ENCODE results near the gene IL4I1.

IL4I1 gene

DNA sequence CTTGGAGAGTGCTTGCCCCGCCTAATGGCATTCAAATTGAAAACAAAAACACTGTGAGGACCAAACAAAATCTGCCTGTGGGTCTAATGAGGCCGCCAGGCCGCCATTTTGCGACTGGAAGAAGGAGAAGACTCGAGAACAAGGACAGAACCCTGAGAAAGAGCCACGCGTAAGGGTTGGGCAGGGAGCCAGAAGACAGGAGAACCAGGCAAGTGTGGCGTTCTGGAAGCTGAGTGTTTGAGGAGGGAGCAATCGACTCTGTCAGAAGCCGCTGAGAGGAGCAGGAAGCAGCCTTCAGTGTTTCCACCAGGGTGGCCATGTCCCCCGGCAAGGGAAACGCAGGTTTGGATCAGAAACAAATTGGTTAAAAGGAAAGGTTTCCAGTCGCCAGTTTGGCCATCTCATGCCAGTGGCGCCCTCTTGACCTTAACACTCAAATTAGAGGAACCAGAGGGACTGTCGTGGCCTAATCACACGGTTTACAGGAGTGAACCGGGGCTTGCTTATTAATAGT, 55.9 kb downstream of the IL4I1 start:
- Histone ChIP-seq H3K9me2 (replicated peaks; ENCODE audit: control insufficient read depth, low read length) (no peaks in the 10 kb centered on the region), H3K9me3 (ENCODE audit: control insufficient read depth, insufficient read depth, low read length) (no peaks in the 10 kb centered on the region), H3K4me1 (ENCODE audit: control insufficient read depth, low read length) (peaks cover 39% of the 10 kb centered on the region), H3K79me2 (ENCODE audit: control insufficient read depth, low read length) (no peaks in the 10 kb centered on the region; the same call in 1 of the 2 replicates), H3K27me3 (ENCODE audit: control insufficient read depth, low read length) (no peaks in the 10 kb centered on the region), H3K4me3 (ENCODE audit: low read length) (no peak overlapping the region), H3K4me2 (ENCODE audit: low read length) (no peak overlapping the region), H3K36me3 (ENCODE audit: control insufficient read depth, low read length) (peaks cover 54% of the 10 kb centered on the region), H3F3A (ENCODE audit: control insufficient read depth, insufficient read depth) (peaks cover 28% of the 10 kb centered on the region), H4K20me1 (ENCODE audit: control insufficient read depth, insufficient read depth, low read depth, low read length) (0 out of 2 replicates have a peak, but pooled peaks cover 2% of the 10 kb centered on the region), H3K27ac (ENCODE audit: low read depth, low read length) (no peak overlapping the region)
- TF ChIP-seq, protein P1, sequence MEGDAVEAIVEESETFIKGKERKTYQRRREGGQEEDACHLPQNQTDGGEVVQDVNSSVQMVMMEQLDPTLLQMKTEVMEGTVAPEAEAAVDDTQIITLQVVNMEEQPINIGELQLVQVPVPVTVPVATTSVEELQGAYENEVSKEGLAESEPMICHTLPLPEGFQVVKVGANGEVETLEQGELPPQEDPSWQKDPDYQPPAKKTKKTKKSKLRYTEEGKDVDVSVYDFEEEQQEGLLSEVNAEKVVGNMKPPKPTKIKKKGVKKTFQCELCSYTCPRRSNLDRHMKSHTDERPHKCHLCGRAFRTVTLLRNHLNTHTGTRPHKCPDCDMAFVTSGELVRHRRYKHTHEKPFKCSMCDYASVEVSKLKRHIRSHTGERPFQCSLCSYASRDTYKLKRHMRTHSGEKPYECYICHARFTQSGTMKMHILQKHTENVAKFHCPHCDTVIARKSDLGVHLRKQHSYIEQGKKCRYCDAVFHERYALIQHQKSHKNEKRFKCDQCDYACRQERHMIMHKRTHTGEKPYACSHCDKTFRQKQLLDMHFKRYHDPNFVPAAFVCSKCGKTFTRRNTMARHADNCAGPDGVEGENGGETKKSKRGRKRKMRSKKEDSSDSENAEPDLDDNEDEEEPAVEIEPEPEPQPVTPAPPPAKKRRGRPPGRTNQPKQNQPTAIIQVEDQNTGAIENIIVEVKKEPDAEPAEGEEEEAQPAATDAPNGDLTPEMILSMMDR (IDR thresholded peaks at IDR 0.05; ENCODE audit: low read depth, low read length, poor library complexity, severe bottlenecking) = no peak
- no peak for TF ChIP-seq EZH2phosphoT487 (IDR thresholded peaks at IDR 0.05; ENCODE audit: borderline replicate concordance, low read length)

DNA sequence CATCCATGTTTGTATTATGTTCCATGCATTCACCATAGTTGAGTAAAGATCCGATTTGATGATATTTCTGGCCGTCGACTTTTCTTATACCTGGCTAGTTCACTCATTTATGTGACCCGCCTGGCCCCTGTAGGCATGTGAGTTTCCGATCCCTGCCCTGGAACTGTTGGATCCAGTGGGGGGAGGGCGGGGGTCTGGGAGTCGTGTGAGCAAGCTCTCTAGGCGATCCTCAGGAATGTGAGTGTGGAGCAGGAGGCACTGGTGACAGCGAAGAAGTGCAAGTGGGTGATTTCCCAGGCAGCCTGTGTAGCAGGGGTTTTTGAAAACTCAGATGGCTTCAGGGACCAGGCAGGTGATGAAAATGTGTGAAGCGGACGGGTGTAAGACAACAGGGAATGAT, 56.4 kb downstream of the IL4I1 start:
- H3K4me3 ChIP-seq (ENCODE audit: low read length) = no peak overlapping the region
- no peaks in the 10 kb centered on the region for H3K9me3 ChIP-seq (ENCODE audit: control insufficient read depth, insufficient read depth, low read length)
- H3F3A ChIP-seq (ENCODE audit: control insufficient read depth, insufficient read depth) = peaks cover 23% of the 10 kb centered on the region
- no peak for TF ChIP-seq EZH2phosphoT487 (IDR thresholded peaks at IDR 0.05; ENCODE audit: borderline replicate concordance, low read length)
- TF ChIP-seq, protein P1 (IDR thresholded peaks at IDR 0.05; ENCODE audit: low read depth, low read length, poor library complexity, severe bottlenecking) = no peak
- no peaks in the 10 kb centered on the region; the same call in 1 of the 2 replicates for H3K79me2 ChIP-seq (ENCODE audit: control insufficient read depth, low read length)
- 0 out of 2 replicates have a peak, but pooled peaks cover 2% of the 10 kb centered on the region for H4K20me1 ChIP-seq (ENCODE audit: control insufficient read depth, insufficient read depth, low read depth, low read length)
- peaks cover 59% of the 10 kb centered on the region for H3K36me3 ChIP-seq (ENCODE audit: control insufficient read depth, low read length)
- peaks cover 37% of the 10 kb centered on the region for H3K4me1 ChIP-seq (ENCODE audit: control insufficient read depth, low read length)
- H3K27ac ChIP-seq (ENCODE audit: low read depth, low read length) = no peak overlapping the region
- H3K4me2 ChIP-seq (ENCODE audit: low read length) = no peak overlapping the region
- H3K9me2 ChIP-seq (replicated peaks; ENCODE audit: control insufficient read depth, low read length) = no peaks in the 10 kb centered on the region
- no peaks in the 10 kb centered on the region for H3K27me3 ChIP-seq (ENCODE audit: control insufficient read depth, low read length)

DNA sequence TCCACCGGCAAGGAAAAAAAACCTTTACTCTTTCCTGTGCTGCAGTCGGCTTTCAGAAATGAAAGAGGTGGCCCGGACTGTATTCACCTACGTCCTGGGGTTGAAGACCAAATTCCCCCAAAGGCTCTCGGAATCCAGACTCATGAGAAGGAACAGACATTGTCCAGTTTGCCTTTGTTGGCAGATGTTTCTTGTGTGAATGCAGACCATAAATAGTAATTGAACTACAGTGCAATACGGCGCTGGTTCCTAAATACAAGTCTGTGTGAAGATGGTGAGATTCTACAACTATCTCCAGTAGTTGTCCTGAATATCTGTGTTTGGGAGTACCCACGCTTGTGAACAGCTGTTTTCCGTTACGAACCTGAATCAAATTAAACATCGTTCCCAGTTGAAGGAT, 57.0 kb downstream of the IL4I1 start:
- Histone ChIP-seq H3K27me3 (ENCODE audit: control insufficient read depth, low read length) (no peaks in the 10 kb centered on the region), H3K4me1 (ENCODE audit: control insufficient read depth, low read length) (peaks cover 31% of the 10 kb centered on the region), H3K9me3 (ENCODE audit: control insufficient read depth, insufficient read depth, low read length) (no peaks in the 10 kb centered on the region), H3K4me2 (ENCODE audit: low read length) (no peak overlapping the region), H3K4me3 (ENCODE audit: low read length) (no peak overlapping the region), H3K9me2 (replicated peaks; ENCODE audit: control insufficient read depth, low read length) (no peaks in the 10 kb centered on the region), H3K79me2 (ENCODE audit: control insufficient read depth, low read length) (no peaks in the 10 kb centered on the region; the same call in 1 of the 2 replicates), H3K27ac (ENCODE audit: low read depth, low read length) (no peak overlapping the region), H3F3A (ENCODE audit: control insufficient read depth, insufficient read depth) (peaks cover 21% of the 10 kb centered on the region), H3K36me3 (ENCODE audit: control insufficient read depth, low read length) (peaks cover 65% of the 10 kb centered on the region), H4K20me1 (ENCODE audit: control insufficient read depth, insufficient read depth, low read depth, low read length) (0 out of 2 replicates have a peak, but pooled peaks cover 2% of the 10 kb centered on the region)
- TF ChIP-seq EZH2phosphoT487 (IDR thresholded peaks at IDR 0.05; ENCODE audit: borderline replicate concordance, low read length) = no peak
- TF ChIP-seq, protein P1 (IDR thresholded peaks at IDR 0.05; ENCODE audit: low read depth, low read length, poor library complexity, severe bottlenecking) = no peak
